HG02798 (cell line): ENCODE data around the gene COX5B.
"Not testable (repeated sequence)": the region's sequence is repeated elsewhere in the genome, so short reads cannot be mapped to it uniquely, and the experiment has no call there.

ENCODE experiments used
- ATAC-seq: cut with Tn5 transposase; IDR thresholded peaks from one replicate; pipeline ENCODE4 v1.9.1; 2021; ENCODE audit warnings: mild to moderate bottlenecking; ENCODE audit not compliant: unreplicated experiment, poor library complexity

The COX5B gene

DNA sequence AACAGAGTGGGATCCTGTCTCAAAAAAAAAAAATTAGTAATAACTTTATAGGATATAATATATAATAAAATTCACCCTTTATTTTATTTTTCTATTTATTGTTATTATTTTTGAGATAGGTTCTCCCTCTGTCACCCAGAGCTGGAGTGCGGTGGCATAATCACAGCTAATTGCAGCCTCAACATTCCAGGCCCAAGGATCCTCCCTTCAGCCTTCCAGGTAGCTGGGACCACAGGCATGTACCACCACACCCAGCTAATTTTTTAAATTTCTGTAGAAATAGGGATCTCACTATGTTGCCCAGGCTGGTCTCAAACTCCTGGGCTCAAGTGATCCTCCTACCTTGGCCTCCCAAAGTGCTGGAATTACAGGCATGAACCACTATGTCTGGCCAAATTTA is 24.6 kb downstream of the COX5B start:
- ATAC-seq = no peak

DNA sequence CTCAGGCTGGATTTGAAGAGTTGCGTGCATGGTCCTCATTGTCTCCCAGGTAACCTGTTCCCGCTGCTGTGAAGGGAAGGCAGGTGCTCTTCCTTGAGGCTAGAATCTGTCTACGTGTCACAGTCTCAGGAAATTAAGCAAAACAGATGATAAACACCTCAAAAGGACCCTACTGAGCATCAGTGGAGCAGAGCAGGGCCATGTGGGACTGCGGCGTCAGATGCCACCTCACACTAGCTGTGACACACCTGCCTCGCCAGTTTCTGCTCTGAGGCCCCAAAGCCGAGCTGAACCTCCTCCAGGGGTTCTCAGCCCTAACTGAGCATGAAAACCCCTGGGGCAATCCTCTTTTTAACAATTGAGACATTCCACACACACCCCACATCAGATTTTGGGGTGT is 25.7 kb downstream of the COX5B start:
- ATAC-seq = no peak

GRCh38 chr2:97672606-97673140 is 26.8 kb downstream of the COX5B start:
- not testable (repeated sequence) for ATAC-seq

DNA sequence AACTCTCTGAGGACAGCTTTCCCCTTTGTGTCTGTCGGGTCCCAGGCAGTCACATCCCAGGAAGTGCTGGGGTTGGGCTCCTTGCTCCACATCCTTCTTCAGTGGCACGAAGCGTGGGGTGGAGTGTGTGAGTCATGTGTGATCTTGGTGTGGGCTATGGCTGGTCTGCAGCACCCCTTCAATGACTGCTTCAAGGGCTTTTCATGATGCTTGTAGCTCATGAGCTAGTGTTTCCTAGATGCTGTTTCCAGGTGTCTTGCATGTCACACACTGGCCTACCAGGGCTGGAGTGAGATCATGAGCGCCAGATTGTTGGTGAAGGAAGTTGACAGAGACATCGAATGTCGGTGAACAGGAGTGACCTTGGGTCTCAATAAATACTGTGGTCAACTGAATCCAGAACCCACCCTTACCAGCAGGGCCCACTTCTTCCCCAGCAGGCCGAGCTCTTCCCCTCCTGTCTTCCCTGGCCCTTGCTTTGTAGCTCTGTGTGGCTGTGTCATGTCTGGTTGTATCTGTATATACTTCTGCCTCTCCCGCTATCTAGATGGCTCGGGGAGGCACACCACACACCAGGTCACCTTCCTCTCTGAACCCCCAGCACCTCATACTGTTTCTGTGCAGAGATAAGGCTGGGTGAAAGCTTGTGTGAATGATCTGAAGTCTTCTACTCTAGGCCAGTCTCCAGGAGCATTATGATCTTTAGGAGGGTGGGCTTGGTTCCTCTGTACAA is 27.5 kb downstream of the COX5B start:
- no peak for ATAC-seq

GRCh38 chr2:97673915-97674283 is 28.0 kb downstream of the COX5B start:
- ATAC-seq = no peak

DNA sequence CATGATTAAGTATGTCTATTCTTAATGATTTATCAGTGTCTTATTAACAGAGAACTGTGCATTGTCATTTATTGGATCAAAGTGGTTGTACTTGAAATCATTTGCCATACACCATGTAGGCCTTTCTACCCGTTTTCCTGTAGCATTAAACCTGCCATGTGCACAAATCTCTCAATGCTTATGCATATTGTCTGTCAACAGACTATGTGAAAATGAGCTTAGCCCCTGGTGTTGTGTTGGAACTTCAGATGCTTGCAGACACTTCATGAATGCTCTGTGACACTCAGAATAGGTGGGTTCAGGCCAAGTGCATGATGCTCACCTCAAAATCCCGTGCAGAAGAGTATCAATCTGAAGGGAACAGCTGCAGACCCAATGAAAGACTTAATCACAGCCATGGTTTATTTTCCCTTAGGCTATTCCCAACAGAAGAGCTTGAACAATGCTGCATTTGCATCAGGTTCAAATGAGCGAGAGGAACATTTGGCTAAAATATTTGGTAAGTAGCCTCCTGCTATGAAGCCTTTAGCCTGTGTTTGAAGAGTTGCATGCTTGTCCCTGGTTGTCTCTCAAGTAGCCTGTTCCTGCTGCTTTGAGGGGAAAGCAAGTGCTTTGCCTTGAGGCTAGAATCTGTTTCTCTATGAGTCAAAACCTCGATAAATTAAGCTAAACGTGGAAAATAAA is 29.7 kb downstream of the COX5B start:
- no peak for ATAC-seq

- ATAC-seq = no peak
These were observed 30.8 kb downstream of the COX5B start for GRCh38 chr2:97676620-97677019.

DNA sequence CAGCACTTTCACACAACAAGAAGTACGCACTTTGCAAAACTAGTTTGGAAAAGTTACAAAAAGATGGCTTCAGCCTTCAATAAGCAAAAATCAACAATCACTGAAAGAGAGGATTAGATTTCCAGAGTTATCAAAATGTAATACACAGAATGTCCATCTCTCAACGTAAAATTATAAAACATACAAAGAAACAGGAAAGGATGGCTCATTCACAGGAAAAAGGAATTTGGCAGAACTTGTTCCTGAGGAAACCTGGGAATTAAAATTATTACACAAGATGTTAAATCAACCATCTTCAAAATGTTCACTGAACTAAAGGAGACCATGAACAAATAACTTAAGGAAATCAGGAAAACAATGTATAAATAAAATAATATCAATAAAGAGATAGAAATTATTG is 31.6 kb downstream of the COX5B start:
- no peak for ATAC-seq

GRCh38 chr2:97678298-97678697 is 32.4 kb downstream of the COX5B start:
- ATAC-seq = no peak

GRCh38 chr2:97687235-97687634 is 41.4 kb downstream of the COX5B start:
- not testable (repeated sequence) for ATAC-seq

GRCh38 chr2:97688062-97688827 is 42.4 kb downstream of the COX5B start:
- peak; percentile 79 for ATAC-seq

DNA sequence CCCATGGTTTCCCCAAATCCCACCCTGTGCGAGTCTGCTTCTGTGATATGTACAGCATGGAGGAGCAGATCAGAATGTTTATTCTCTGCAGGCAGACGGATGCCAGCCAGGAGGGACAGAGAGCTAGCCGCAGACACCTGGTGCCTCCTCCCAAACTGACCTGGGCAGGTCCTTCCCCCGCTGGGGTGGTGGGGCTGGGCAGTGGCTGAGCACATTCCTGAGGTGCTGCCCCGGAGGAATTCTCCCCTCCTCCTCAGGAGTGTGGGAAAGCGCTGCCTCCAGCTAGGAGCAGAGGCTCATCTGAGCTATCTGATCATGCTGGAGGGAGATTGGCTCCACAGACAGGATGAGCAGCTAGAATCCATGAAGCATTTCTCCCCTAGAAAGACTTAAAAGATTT is 45.3 kb downstream of the COX5B start:
- ATAC-seq = no peak

DNA sequence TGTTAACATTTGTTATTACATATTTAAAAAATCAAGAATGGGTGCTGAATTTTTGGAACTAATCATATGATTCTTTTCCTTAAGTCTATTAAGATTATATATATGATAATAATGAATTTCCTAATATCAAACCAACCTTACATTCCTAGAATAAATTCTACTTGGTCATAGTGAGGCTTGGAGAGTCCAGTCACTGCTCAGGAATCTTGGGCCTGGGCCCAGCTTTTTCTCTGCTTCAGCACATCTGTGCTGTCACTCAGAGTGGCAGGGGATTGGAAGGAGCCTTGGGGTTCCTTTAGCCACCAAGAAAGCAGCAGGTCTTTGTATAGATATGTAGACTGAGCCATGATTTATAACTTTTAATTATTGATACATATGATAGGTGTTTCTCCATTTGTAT is 47.6 kb downstream of the COX5B start:
- ATAC-seq = no peak

DNA sequence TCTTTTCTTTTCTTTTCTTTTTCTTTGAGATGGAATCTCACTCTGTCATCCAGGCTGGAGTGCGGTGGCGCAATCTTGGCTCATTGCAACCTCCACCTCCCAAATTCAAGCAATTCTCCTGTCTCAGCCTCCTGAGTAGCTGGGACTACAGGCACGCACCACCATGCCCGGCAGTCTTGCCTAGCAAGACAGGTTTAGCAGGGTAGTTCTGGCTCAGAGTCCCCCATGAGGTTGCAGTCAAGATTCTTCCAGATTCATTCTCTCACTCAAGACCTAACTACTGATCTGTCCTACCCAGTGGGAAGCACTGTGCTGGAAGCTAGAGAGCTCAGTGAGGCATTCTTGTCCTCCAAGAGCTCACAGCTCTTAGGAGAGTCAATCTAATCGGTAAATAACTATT is 49.9 kb downstream of the COX5B start:
- no peak for ATAC-seq

- ATAC-seq = peak; percentile 83
These were observed 51.7 kb downstream of the COX5B start for GRCh38 chr2:97697252-97698235.
